ENCODE measurements around the gene BCAS1. TPM values are rescaled to one million over a fixed set of nuclear protein-coding genes. Genes with fewer than 3 reads are reported as not detected.

The BCAS1 gene
- total RNA-seq, 2 donors from 2014 or later: 32.0 to 58.6 TPM

- Histone ChIP-seq H3K27me3 (replicated peaks; ENCODE audit: insufficient read depth) (no peaks in the 10 kb centered on the region), H3K4me1 (replicated peaks) (no peaks in the 10 kb centered on the region), H3K9me3 (no peaks in the 10 kb centered on the region), H3K27ac (no peak overlapping the region), H3K36me3 (no peaks in the 10 kb centered on the region), H3K4me3 (no peak overlapping the region)
- intact Hi-C loops (cut with DNase I): no loop called here
- WGBS: 95% methylated on average over 5 of the region's 5 CpGs
- TF ChIP-seq POLR2A (IDR thresholded peaks at IDR 0.05) (no peak), CTCF (IDR thresholded peaks at IDR 0.05) (no peak), POLR2AphosphoS5 (IDR thresholded peaks at IDR 0.05) (no peak)
- DNase-seq (ENCODE audit: low spot score): no peak
Measured at GRCh38 chr20:53981130-53981529, 89.3 kb downstream of the BCAS1 start.

- Histone ChIP-seq H3K4me1 (replicated peaks) (no peaks in the 10 kb centered on the region), H3K36me3 (no peaks in the 10 kb centered on the region), H3K4me3 (no peak overlapping the region), H3K27me3 (replicated peaks; ENCODE audit: insufficient read depth) (no peaks in the 10 kb centered on the region), H3K9me3 (no peaks in the 10 kb centered on the region), H3K27ac (no peak overlapping the region)
- DNase-seq (ENCODE audit: low spot score): no peak
- 12% methylated on average over 4 of the region's 4 CpGs for WGBS
- intact Hi-C loops (cut with DNase I): no loop called here
- TF ChIP-seq POLR2A (IDR thresholded peaks at IDR 0.05) (no peak), CTCF (IDR thresholded peaks at IDR 0.05) (no peak), POLR2AphosphoS5 (IDR thresholded peaks at IDR 0.05) (peak; percentile 9)
Measured at GRCh38 chr20:53980031-53980465, 90.3 kb downstream of the BCAS1 start.

GRCh38 chr20:53978497-53978896 lies 91.9 kb downstream of the BCAS1 start:
- no peaks in the 10 kb centered on the region for H3K27me3 ChIP-seq (replicated peaks; ENCODE audit: insufficient read depth)
- H3K9me3 ChIP-seq: no peaks in the 10 kb centered on the region
- H3K36me3 ChIP-seq: no peaks in the 10 kb centered on the region
- H3K4me3 ChIP-seq: no peak overlapping the region
- intact Hi-C loops (cut with DNase I): no loop called here
- no peak for DNase-seq (ENCODE audit: low spot score)
- H3K27ac ChIP-seq: no peak overlapping the region
- no peaks in the 10 kb centered on the region for H3K4me1 ChIP-seq (replicated peaks)
- TF ChIP-seq POLR2AphosphoS5 (IDR thresholded peaks at IDR 0.05) (no peak), POLR2A (IDR thresholded peaks at IDR 0.05) (no peak), CTCF (IDR thresholded peaks at IDR 0.05) (no peak)

GRCh38 chr20:53977391-53977790 lies 93.0 kb downstream of the BCAS1 start:
- no peaks in the 10 kb centered on the region for H3K36me3 ChIP-seq
- no peaks in the 10 kb centered on the region for H3K4me1 ChIP-seq (replicated peaks)
- DNase-seq (ENCODE audit: low spot score): no peak
- TF ChIP-seq CTCF (IDR thresholded peaks at IDR 0.05): no peak
- WGBS: 70% methylated on average over 1 of the region's 1 CpG
- intact Hi-C loops (cut with DNase I): no loop called here
- no peak overlapping the region for H3K4me3 ChIP-seq
- H3K9me3 ChIP-seq: no peaks in the 10 kb centered on the region
- no peaks in the 10 kb centered on the region for H3K27me3 ChIP-seq (replicated peaks; ENCODE audit: insufficient read depth)
- no peak overlapping the region for H3K27ac ChIP-seq

- Histone ChIP-seq H3K36me3 (no peaks in the 10 kb centered on the region), H3K27me3 (replicated peaks; ENCODE audit: insufficient read depth) (no peaks in the 10 kb centered on the region), H3K4me1 (replicated peaks) (no peaks in the 10 kb centered on the region), H3K27ac (no peak overlapping the region), H3K9me3 (no peaks in the 10 kb centered on the region), H3K4me3 (no peak overlapping the region)
- 86% methylated on average over 5 of the region's 5 CpGs for WGBS
- TF ChIP-seq POLR2AphosphoS5 (IDR thresholded peaks at IDR 0.05) (no peak), POLR2A (IDR thresholded peaks at IDR 0.05) (no peak), CTCF (IDR thresholded peaks at IDR 0.05) (no peak)
- intact Hi-C loops (cut with DNase I): no loop called here
- DNase-seq (ENCODE audit: low spot score): no peak
Measured at GRCh38 chr20:53975761-53976160, 94.6 kb downstream of the BCAS1 start.

Data from prostate gland (tissue), 2 donors.